Transverse colon (tissue), 3 donors: ENCODE data around the gene GNPTAB.

Source experiments
- CTCF ChIP-seq, 5 experiments: fragments of 200-600 bp in 3 of 5; fragments of 450-650 bp in 2 of 5; sonication (generic) in 3 of 5; IDR thresholded peaks; 1 replicate in 2 of 5; 2 replicates in 3 of 5; pipeline ENCODE4 v1.5.1; 2016 to 2017; ENCODE audit warnings: antibody characterized with exemption in 5 of 5, inconsistent platforms in 3 of 5, mild to moderate bottlenecking in 2 of 5, moderate library complexity in 1 of 5
- POLR2A ChIP-seq: fragments of 450-650 bp; IDR thresholded peaks from one replicate; pipeline ENCODE4 v1.6.1; 2016; ENCODE audit warnings: antibody characterized with exemption, mild to moderate bottlenecking, moderate library complexity

- TF ChIP-seq CTCF (IDR thresholded peaks at IDR 0.05) (no peak), POLR2A (no peak)
Observed at GRCh38 chr12:101847325-101847724, 16.6 kb upstream of the GNPTAB start.
